ENCODE results near the gene ST3GAL3. TPM values are rescaled to one million over a fixed set of nuclear protein-coding genes. Genes with fewer than 3 reads are reported as not detected.

Gene ST3GAL3
- polyA plus RNA-seq, 2 of the 4 experiments (the other 2 are of a cell fraction): 2.5 to 4.0 TPM

- no peak for TF ChIP-seq HOXB5 (CRISPR knock-in tag; IDR thresholded peaks at IDR 0.05)
- peak; percentile 36 for TF ChIP-seq MAFK (IDR thresholded peaks at IDR 0.05; ENCODE audit: partially characterized antibody)
- CTCF ChIA-PET: interaction anchor here (2.7 kb wide), 1 partner anchor 13 kb away, joined by 11 read pairs; no protein-coding TSS in a partner anchor
These were observed 42.7 kb downstream of the ST3GAL3 start for GRCh38 chr1:43750083-43750482.

GRCh38 chr1:43753422-43753821 is 46.1 kb downstream of the ST3GAL3 start:
- POLR2A ChIA-PET: no interaction called here

More at GRCh38 chr1:43750083-43750482, 42.7 kb downstream of the ST3GAL3 start:
- Histone ChIP-seq H3K4me1 (no peaks in the 10 kb centered on the region), H3K4me3 (no peak overlapping the region), H3K9me3 (no peaks in the 10 kb centered on the region), H3K4me2 (no peak overlapping the region), H3K27ac (peak overlapping the region in 1 of 2 experiments; percentile 26; a peak in 1 of 6 replicates)
- DNase-seq (ENCODE audit: low read depth in 1 of 2, low spot score in 1 of 2) (no peak), FAIRE-seq (no peak), ATAC-seq (no peak)
- POLR2A ChIA-PET: no interaction called here
- WGBS (ENCODE audit: missing lambda C conversion rate): 58% methylated on average over 1 of the region's 1 CpG

GRCh38 chr1:43754892-43755291 is 47.6 kb downstream of the ST3GAL3 start:
- no peak for DNase-seq (ENCODE audit: low read depth in 1 of 2, low spot score in 1 of 2)
- H3K4me1 ChIP-seq: peaks cover 18% of the 10 kb centered on the region
- TF ChIP-seq BHLHE40 (IDR thresholded peaks at IDR 0.05; ENCODE audit: low read depth, low read length) (no peak), ZFP36 (IDR thresholded peaks at IDR 0.05; ENCODE audit: borderline replicate concordance, partially characterized antibody) (no peak), NFE2L2 (conservative IDR thresholded peaks at IDR 0.05; ENCODE audit: low read length) (no peak), FOSL2 (IDR thresholded peaks at IDR 0.05) (no peak), FOSL2 (CRISPR knock-in tag; IDR thresholded peaks at IDR 0.05) (no peak), ZSCAN20 (CRISPR knock-in tag; IDR thresholded peaks at IDR 0.05) (no peak), ZNF302 (CRISPR knock-in tag; IDR thresholded peaks at IDR 0.05) (no peak), JUNB (IDR thresholded peaks at IDR 0.05) (no peak), FOSB (CRISPR knock-in tag; IDR thresholded peaks at IDR 0.05) (no peak), POLR2A (IDR thresholded peaks at IDR 0.05; ENCODE audit: low read length) (no peak), KDM1A (IDR thresholded peaks at IDR 0.05; ENCODE audit: low read depth) (no peak), REST (IDR thresholded peaks at IDR 0.05) (no peak), EHMT2 (IDR thresholded peaks at IDR 0.05; ENCODE audit: low read depth) (no peak), MAZ (IDR thresholded peaks at IDR 0.05; ENCODE audit: borderline replicate concordance, low read depth, low read length) (no peak), CHD4 (IDR thresholded peaks at IDR 0.05; ENCODE audit: borderline replicate concordance) (no peak)
- no peak overlapping the region for H3K4me2 ChIP-seq
- no peaks in the 10 kb centered on the region for H3K9me3 ChIP-seq
- CTCF ChIA-PET: interaction anchor here (0.5 to 2.4 kb wide), 3 partner anchors 9 to 354 kb away, joined by 3 to 15 read pairs (median 4); no protein-coding TSS in a partner anchor
- no peak overlapping the region for H3K27ac ChIP-seq
- POLR2A ChIA-PET: no interaction called here
- no peak overlapping the region for H3K4me3 ChIP-seq
- FAIRE-seq: no peak
- no peak for ATAC-seq

More at GRCh38 chr1:43753422-43753821, 46.1 kb downstream of the ST3GAL3 start:
- TF ChIP-seq MAFK (IDR thresholded peaks at IDR 0.05; ENCODE audit: partially characterized antibody): no peak
- no peak for TF ChIP-seq HMGXB4 (CRISPR knock-in tag; IDR thresholded peaks at IDR 0.05; ENCODE audit: borderline replicate concordance)
- TF ChIP-seq HOXB5 (CRISPR knock-in tag; IDR thresholded peaks at IDR 0.05): no peak
- no peak for TF ChIP-seq KDM1A (IDR thresholded peaks at IDR 0.05; ENCODE audit: low read depth)
- no peak for TF ChIP-seq RARB (CRISPR knock-in tag; IDR thresholded peaks at IDR 0.05)
- no peak for TF ChIP-seq ZFP36 (IDR thresholded peaks at IDR 0.05; ENCODE audit: borderline replicate concordance, partially characterized antibody)
- TF ChIP-seq RNF2 (IDR thresholded peaks at IDR 0.05; ENCODE audit: borderline replicate concordance, low read depth): no peak
- TF ChIP-seq TFCP2L1 (CRISPR knock-in tag; IDR thresholded peaks at IDR 0.05): no peak
- no peak for TF ChIP-seq ZC3H11A (IDR thresholded peaks at IDR 0.05)
- TF ChIP-seq PHF8 (IDR thresholded peaks at IDR 0.05; ENCODE audit: borderline replicate concordance, low read depth): no peak
- TF ChIP-seq HOXA7 (CRISPR knock-in tag; IDR thresholded peaks at IDR 0.05): no peak
- TF ChIP-seq GATA3 (IDR thresholded peaks at IDR 0.05; ENCODE audit: borderline replicate concordance): no peak
- TF ChIP-seq TP53 (CRISPR knock-in tag; IDR thresholded peaks at IDR 0.05): no peak
- no peak for TF ChIP-seq NFE2L2 (conservative IDR thresholded peaks at IDR 0.05; ENCODE audit: low read length)
- TF ChIP-seq JUNB (IDR thresholded peaks at IDR 0.05): no peak
- TF ChIP-seq CHD2 (IDR thresholded peaks at IDR 0.05; ENCODE audit: low read length, partially characterized antibody): no peak
- TF ChIP-seq KDM5A (IDR thresholded peaks at IDR 0.05): no peak
- no peak overlapping the region for H3K4me2 ChIP-seq
- CTCF ChIA-PET: interaction anchor here (1.7 to 2.4 kb wide), 2 partner anchors 10 to 181 kb away, joined by 4 to 15 read pairs; no protein-coding TSS in a partner anchor
- no peaks in the 10 kb centered on the region for H3K9me3 ChIP-seq
- FAIRE-seq (no peak), ATAC-seq (no peak), DNase-seq (ENCODE audit: low read depth in 1 of 2, low spot score in 1 of 2) (no peak)
- peaks cover 15% of the 10 kb centered on the region for H3K4me1 ChIP-seq
- no peak overlapping the region for H3K4me3 ChIP-seq
- WGBS (ENCODE audit: missing lambda C conversion rate): 21% methylated on average over 1 of the region's 1 CpG
- no peak overlapping the region for H3K27ac ChIP-seq
